ENCODE results near the gene ZNF438.
"Not testable (repeated sequence)": the region's sequence is repeated elsewhere in the genome, so short reads cannot be mapped to it uniquely, and the experiment has no call there.

The ZNF438 gene

DNA sequence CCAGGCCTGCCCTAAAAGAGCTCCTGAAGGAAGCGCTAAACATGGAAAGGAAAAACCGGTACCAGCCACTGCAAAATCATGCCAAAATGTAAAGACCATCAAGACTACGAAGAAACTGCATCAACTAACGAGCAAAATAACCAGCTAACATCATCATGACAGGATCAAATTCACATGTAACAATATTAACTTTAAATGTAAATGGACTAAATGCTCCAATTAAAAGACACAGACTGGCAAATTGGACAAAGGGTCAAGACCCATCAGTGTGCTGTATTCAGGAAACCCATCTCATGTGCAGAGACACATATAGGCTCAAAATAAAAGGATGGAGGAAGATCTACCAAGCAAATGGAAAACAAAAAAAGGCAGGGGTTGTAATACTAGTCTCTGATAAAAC lies 82.4 kb downstream of the ZNF438 start:
- not testable (repeated sequence) for DNase-seq (ENCODE audit: extremely low read depth in 1 of 2, low read depth in 1 of 2)

DNA sequence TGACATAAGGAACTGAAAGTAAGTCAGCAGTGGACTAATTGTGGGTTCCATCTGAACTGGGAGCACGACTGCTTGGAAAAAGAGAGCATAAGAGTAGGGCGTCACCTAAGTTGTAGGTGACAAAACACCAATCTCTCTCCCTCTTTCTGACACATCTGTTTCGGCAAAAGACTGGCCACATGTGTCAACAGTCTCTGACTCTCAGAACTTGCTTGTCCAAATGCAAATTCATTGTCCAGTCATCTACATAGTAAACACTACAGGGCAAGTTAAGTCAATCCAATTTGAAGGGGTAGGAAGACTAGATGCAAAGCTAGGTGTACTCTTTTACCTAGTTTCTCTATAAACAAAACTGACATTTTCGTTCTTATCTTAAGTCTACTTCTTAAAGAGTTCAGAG lies 87.7 kb downstream of the ZNF438 start:
- no peak for DNase-seq (ENCODE audit: extremely low read depth in 1 of 2, low read depth in 1 of 2)

DNA sequence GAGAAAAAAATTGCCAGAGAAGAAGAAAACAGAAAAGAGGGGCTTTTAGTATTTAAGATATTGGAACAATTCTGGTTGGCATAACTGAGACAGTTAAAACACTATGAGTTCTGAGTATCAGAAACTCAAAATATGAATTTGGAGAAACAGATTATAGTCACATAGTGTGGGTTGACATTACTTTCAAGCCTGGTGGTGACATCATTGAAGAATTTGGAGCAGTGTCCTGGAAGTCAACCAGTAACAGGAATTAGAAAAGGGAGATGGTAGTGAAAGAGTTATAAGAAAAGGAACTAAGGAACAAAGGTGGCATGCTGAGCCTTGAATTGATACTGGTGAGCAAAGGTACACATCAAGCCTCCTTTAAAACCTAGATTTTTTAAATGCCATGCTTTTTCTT lies 88.2 kb downstream of the ZNF438 start:
- no peak for DNase-seq (ENCODE audit: extremely low read depth in 1 of 2, low read depth in 1 of 2)

DNA sequence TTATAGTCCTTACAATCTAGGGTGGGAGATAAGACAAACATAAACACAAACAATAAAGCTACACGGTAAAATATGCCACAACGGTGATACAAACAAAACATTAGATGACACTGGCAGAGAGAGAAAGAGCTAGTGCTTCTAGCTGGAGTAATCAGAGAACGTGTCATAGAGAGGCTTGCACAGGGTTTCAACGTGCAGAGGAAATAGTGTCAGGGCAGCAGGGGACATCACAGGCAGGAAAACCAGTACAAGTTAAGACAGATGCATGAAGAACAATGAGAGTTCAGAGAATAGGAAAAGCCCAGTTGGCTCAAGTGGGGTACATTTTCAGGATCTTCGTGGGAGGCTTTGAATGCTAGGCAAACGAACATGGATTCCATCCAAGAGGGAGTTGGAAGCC lies 91.4 kb downstream of the ZNF438 start:
- DNase-seq (ENCODE audit: extremely low read depth in 1 of 2, low read depth in 1 of 2): no peak

DNA sequence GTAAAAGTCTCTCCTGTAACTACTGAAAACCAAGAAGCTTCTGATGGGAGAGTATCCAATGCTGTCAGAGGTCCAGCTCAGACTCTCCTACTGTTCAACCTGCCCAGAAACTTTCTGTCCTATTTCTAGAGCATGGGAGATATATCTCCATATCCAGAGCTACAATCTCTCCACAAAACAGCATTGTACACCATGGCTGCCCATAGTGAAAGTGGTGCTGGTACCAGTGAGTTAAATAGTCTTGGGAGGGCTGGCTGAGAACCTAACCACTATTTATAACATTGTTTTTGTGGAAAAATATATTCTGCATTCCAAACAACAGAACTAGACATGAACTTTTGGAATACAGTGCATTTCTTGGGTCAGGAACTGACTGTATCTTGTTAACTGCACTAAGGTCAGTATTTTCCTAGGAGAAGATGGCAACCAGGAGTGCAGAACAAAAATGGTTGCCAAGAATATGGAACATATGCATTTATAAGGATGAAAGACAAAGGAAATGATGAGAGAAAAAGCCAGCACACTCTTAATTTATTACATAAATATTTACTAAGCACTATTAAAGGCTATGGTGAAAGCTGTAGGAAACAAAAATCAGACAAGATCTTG lies 91.9 kb downstream of the ZNF438 start:
- DNase-seq (ENCODE audit: extremely low read depth in 1 of 2, low read depth in 1 of 2): no peak

DNA sequence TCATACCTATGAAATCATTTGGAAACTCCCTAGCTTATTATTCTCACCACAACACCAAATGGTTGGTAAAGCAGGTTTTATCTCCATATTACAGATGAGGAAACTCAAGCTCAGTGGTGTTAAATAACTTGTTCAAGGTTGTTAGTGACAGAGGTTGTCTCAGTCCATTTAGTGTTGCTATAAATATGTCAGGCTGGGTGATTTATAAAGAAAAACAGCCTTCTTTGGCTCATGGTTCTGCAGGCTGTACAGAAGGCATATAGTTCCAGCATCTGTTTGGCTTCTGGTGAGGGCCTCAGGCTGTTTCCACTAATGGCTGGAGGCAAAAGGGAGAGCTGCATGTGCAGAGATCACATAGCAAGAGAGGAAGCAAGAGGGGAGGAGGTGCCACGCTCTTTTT lies 96.6 kb downstream of the ZNF438 start:
- no peak for DNase-seq (ENCODE audit: extremely low read depth in 1 of 2, low read depth in 1 of 2)

DNA sequence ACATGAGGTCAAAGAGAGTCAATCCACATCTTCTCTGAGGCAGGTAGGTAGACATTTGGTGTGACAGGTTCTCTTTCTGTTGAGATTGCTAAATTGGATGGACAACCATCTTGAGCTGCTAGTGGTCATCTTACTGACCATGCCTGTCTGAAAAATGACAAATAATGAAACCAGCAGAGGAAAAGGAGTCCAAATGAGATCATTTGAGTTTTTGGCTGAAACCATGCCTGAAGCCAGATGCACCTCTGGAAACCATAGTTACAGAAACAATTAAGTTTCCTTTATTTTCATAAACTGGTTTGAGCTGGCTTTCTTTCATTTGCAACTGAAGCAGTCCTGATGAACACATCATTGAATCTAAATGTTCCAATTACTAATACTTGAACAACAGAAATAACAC lies 100.6 kb downstream of the ZNF438 start:
- no peak for DNase-seq (ENCODE audit: extremely low read depth in 1 of 2, low read depth in 1 of 2)

DNA sequence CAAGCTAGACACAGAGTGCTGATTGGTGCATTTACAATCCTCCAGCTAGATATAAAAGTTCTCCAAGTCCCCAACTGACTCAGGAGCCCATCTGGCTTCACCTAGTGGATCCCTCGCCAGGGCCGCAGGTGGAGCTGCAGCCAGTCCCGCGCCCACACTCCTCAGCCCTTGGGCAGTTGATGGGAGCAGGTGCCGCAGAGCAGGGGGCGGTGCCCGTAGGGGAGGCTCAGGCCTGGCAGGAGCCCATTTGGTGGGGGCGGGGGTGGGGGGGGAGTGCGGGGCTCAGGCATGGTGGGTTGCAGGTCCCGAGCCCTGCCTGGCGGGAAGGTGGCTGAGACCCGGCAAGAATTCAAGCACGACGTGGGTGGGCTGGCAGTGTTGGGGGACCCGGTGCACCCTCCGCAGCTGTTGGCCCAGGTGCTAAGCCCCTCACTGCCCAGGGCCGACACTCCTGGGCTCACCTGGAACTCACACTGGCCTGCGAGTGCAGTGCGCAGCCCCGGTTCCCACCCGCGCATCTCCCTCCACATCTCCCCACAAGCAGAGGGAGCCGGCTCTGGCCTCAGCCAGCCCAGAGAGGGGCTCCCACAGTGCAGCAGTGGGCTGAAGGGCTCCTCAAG lies 101.7 kb downstream of the ZNF438 start:
- DNase-seq (ENCODE audit: extremely low read depth in 1 of 2, low read depth in 1 of 2): no peak

DNA sequence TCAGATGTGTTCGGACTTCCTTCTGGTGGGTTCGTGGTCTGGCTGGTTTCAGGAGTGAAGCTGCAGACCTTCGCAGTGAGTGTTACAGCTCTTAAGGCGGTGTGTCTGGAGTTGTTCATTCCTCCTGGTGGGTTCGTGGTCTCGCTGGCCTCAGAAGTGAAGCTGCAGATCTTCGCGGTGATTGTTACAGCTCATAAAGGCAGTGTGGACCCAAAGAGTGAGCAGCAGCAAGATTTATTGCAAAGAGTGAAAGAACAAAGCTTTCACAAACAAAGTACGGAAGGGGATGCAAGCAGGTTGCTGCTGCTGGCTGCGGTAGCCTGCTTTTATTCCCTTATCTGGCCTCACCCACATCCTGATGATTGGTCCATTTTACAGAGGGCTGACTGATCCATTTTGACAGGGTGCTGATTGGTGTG lies 102.3 kb downstream of the ZNF438 start:
- not testable (repeated sequence) for DNase-seq (ENCODE audit: extremely low read depth in 1 of 2, low read depth in 1 of 2)

DNA sequence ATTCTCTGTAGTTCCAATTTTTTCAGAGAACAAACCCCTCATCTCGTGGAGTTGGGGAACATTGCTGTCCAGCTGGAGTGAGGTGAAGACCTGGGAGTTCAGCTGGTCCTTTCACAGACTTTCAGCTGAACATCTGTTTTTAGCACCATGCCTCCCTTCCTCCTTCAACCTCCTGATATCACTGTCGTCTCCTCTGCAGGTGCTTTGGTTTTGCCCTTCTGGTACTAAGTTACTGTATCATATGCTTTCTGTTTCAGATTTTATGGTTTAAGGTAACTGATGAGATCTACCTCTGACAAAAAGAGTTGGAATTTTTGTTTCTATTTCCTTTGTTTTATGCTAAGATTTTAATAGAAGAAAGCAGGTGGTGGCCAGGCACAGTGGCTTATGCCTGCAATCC lies 102.9 kb downstream of the ZNF438 start:
- no peak for DNase-seq (ENCODE audit: extremely low read depth in 1 of 2, low read depth in 1 of 2)

DNA sequence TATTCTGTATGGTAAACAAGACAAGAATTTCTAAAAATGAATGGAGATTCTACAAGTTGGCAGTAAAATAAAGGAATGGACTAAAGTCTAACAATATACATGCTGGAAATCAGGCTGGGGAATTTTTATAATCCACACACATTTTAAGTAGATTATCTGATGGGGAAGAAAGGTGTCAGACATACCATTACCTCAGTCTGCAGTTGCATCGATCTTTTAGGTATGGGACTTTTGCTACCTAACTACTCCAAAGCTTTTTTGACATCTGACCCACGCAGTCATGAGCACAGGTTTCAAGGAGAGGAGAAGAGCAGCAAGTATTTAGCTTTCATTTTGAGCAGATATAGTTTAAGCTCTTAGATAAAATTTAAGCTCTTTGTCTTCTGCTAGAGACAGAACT lies 113.0 kb downstream of the ZNF438 start:
- DNase-seq (ENCODE audit: extremely low read depth in 1 of 2, low read depth in 1 of 2): no peak

DNA sequence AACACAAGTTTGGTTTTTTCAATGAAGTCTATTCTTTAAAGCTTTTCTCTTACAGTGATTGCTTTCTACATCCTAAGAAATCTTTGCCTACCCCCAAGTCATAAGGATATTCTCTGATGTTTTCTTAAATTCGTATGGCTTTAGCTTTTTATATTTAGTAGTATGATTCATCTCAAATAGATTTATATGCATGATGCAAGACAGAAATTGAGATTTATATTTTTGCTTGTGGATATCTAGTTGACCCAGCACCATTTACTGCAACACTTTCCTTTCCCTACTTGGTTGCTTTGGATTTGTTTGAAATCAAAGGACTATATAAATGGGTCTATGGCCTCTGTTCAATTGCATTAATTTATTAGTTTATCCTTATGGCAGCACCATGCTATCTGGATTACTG lies 113.9 kb downstream of the ZNF438 start:
- DNase-seq (ENCODE audit: extremely low read depth in 1 of 2, low read depth in 1 of 2): no peak

DNA sequence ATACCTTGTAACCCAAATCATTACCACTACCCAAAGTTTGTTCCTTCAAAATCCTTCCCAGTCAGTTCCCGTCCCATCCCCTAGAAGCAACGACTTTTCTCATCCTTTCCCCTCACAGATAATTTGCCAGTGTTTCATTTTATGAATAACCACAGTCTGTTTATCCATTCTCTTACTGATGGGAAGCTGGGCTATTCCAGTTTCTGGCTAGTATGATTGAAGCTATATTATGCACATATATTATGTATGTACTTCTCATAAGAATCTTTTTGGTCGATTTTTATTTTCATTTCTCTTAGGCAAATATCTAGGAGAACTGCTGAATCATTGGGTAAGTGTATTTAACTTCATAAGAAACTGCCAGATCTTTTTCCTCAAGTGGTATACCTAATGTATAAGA lies 114.6 kb downstream of the ZNF438 start:
- no peak for DNase-seq (ENCODE audit: extremely low read depth in 1 of 2, low read depth in 1 of 2)

DNA sequence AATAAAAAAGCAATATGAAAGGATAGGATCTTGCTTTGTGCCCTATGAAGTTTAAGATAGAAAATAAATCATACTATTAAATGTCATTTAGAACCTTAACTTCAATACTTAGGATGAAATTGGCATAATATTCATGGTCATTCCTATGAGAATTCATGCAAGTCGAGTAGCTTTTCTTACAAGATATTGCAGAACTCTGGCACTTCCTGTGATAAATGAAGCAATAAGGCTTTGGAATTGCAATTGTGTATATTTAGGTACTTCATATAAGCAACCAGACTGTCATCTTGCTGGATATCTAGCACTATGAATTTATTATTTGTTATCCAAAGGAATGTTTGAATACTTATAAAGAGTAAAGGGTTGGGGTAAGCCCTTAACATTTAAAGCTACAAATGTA lies 116.5 kb downstream of the ZNF438 start:
- DNase-seq (ENCODE audit: extremely low read depth in 1 of 2, low read depth in 1 of 2): no peak

DNA sequence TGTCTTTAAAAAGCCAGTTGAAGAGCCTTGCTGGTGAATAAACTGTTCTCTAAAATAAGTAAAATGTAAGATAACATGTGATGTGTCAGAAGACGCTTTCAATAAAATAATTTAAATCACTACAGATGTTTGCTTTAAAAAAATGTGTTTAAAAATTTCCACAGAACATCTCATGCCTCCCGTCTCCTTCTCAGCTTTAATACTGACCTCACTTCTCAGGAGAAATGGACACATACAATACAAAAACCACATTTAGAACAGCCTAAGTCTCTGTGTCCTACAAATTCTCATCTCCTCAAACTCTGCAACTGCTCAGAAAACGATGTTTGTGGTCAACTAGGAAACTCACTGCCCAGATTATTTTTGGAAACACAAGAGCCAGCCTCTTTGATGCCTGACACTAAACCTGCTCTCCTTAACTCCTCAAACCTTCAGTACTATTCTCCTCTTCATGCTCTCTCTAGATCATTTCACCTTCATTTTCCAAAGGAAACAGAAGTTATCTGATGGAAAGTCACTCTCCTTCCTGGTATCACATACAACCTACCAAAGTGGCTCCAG lies 120.3 kb downstream of the ZNF438 start:
- DNase-seq (ENCODE audit: extremely low read depth in 1 of 2, low read depth in 1 of 2): no peak

DNA sequence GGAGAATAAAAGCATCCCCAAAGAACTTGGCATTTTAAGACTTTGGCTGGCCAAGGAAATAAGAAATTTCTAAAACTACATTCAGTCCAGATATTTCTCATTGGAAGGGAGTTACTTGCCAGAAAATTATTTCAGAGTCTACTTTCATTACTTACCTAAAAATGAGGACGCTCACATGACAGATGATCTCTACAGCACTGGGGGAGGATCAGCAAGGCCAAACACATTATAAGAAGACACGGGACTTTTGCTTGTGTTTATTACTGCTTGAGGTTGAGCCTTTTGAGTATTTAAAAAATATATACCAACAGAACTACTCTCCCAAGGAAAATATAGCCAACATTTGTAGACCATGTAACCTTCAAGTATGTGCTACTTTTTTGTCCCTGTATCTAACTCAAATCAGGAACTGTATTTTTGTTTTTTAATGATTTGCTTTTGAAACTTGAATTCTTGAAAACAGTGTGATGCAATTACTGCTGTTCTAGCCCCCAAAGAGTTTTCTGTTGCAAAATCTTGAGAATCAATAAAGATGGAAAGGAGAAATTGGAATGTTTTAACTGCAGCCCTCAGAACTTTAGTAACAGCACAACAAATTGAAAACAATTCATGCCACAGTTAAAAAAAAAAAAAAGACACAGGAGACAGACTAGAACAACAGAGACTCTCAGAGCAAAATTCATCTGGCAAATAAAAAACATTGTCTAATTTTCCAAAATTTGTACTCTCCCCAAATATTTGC lies 128.1 kb downstream of the ZNF438 start:
- DNase-seq (ENCODE audit: extremely low read depth in 1 of 2, low read depth in 1 of 2): no peak

DNA sequence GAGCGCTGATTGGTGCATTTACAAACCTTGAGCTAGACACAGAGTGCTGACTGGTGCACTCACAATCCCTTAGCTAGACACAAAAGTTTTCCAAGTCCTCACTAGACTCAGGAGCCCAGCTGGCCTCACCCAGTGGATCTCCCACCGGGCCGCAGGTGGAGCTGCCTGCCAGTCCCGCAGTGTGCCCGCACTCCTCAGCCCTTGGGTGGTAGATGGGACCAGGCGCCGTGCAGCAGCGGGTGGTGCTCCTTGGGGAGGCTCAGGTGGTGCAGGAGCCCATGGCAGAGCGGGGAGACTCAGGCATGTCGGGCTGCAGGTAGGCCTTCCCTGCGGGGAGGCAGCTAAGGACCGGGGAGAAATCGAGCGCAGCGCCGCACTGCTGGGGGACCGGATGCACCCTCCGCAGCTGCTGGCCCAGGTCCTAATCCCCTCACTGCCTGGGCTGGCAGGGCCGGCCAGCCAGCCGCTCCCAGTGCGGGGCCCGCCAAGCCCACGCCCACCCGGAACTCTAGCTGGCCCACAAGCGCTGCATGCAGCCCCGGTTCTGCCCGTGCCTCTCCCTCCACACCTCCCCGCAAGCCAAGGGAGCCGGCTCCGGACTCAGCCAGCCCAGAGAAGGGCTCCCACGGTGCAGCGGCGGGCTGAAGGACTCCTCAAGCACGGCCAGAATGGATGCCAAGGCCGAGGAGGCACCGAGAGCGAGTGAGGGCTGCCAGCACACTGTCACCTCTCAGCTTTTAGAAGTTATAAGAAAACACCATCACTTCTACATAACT lies 128.9 kb downstream of the ZNF438 start:
- no peak for DNase-seq (ENCODE audit: extremely low read depth in 1 of 2, low read depth in 1 of 2)

DNA sequence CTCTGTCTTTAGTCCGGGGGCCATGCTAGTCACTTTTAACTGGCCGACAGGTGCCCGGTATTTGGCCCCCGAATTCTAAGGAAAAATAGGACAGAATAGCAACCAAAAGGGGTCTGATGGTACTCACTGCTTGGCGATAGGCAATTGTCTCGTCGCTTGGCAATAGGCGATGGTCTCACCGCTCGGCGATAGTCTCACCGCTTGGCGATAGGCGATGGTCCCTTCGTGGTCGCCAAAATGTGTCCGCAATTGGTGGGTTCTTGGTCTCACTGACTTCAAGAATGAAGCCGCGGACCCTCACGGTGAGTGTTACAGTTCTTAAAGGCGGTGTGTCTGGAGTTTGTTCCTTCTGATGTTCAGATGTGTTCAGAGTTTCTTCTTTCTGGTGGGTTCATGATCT lies 130.2 kb downstream of the ZNF438 start:
- not testable (repeated sequence) for DNase-seq (ENCODE audit: extremely low read depth in 1 of 2, low read depth in 1 of 2)

DNA sequence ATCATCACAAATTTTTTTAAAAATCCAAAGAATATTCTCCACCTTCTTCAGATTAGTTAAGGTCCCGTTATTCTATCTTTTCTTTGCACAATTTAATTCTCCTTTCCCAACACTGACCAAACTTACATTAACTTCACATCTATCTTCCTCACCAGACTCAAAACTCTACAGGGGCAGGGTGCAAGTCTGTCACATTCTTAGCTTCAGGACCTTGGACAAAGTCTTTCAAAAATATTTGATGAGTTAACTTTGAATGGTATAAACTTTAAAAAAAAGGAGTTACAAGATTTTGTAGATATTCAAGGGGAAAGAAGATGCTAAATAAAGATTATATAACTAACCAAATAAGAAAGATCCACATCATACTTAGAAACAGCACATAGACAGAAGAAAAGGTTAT lies 132.7 kb downstream of the ZNF438 start:
- no peak for DNase-seq (ENCODE audit: extremely low read depth in 1 of 2, low read depth in 1 of 2)

DNA sequence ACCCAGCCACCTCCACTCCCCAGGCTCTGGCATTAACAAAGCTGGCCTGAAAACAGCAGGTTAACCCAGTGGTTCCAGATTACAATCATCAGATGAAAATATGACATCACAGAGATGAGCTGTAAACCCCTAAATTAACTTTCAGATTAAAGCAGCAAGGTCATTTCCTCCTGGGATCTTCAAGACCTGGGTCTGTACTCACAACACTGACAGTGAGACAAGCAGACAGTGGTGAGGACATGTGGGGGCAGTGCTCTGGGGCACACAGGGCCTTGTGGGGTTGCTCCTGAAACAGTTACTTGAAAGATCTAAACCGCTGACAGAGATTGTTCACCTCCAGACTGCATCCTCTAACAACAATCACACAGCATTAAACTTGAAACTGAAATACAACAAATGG lies 134.1 kb downstream of the ZNF438 start:
- no peak for DNase-seq (ENCODE audit: extremely low read depth in 1 of 2, low read depth in 1 of 2)

DNA sequence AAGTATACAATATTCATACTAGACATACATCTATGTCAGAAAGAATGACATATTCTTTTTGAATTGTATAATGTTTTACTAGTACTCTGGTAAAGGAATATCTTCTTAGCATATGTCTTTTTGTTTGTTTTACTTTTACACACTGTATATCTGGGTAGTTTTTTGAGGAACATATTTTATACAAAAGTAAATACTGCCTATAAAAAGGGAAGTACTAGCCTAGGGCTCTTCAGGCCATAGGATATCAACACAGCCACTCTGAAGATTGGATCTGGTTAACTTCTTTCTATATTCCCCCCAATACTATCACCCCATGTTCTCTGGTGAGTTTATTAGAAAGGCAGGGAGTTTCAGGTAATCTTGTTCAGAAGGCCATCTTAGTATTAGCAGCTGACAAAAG lies 134.6 kb downstream of the ZNF438 start:
- no peak for DNase-seq (ENCODE audit: extremely low read depth in 1 of 2, low read depth in 1 of 2)
